Measurements from ENCODE around the gene SORCS2. TPM values are rescaled to one million over a fixed set of nuclear protein-coding genes. Genes with fewer than 3 reads are reported as not detected.

SORCS2 gene
- polyA plus RNA-seq, 3 donors, result 0.46 to 0.55 TPM; not detected in 1

DNA sequence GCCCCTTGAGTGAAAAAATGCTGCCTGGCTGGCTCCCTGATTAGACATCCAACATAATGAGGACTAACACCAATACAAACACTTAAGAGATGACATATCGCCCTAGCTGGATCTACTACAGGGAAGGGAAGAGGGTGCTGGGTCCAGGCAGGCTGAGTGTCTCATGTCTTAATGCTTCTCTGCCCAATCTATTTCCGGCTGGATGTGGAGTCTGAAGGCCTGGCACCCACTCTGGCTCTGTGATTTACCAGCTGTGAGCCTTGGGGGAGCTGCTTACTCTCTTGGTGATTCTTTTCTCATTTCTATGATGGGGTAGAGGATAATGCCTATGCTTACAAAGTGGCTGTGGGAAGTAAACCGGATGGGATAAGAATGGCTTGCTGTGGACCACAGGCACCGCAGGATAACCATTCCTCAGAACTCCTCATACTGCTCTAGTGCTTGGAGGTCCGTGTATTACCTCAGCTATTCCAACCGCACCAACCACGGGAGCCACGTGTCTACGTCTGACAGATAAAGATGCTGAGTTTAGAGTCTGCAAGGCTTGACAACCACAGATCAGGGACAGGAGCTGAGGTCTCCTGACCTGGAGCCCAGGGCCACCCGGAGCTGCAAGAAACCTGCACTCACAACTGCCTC, 585.7 kb downstream of the SORCS2 start:
- Histone ChIP-seq H2AFZ (ENCODE audit: insufficient read depth, low read depth, low read length, poor library complexity, severe bottlenecking) (no peak overlapping the region), H3K27ac (ENCODE audit: low read depth in 1 of 2, low read length in 2 of 2) (no peak overlapping the region), H3K27me3 (ENCODE audit: control insufficient read depth in 2 of 2, insufficient read depth in 2 of 2, low read length in 2 of 2) (no peaks in the 10 kb centered on the region), H3K4me2 (replicated peaks; ENCODE audit: extremely low read depth, low read length, poor library complexity, severe bottlenecking) (no peak overlapping the region), H3K36me3 (replicated peaks in 1 of 2; ENCODE audit: control insufficient read depth in 1 of 2, insufficient read depth in 2 of 2, low read length in 2 of 2) (peaks cover 0 to 5% of the 10 kb centered on the region in 2 donors), H4K20me1 (ENCODE audit: insufficient read depth, low read length) (no peaks in the 10 kb centered on the region), H3K9ac (ENCODE audit: insufficient read depth, low read length, poor library complexity, severe bottlenecking) (no peak overlapping the region), H3K4me3 (replicated peaks in 1 of 3; ENCODE audit: low read depth in 2 of 3, low read length in 3 of 3) (no peak overlapping the region), H3K79me2 (ENCODE audit: insufficient read depth, low read length) (no peaks in the 10 kb centered on the region), H3K4me1 (ENCODE audit: control insufficient read depth in 1 of 2, insufficient read depth in 2 of 2, low read length in 2 of 2) (peaks cover 6 to 9% of the 10 kb centered on the region in 2 donors), H3K9me3 (replicated peaks in 1 of 2; ENCODE audit: control insufficient read depth in 1 of 2, insufficient read depth in 1 of 2, low read length in 2 of 2) (no peaks in the 10 kb centered on the region)
- H3K27ac Mint-ChIP-seq, result no peak overlapping the region
- H3K36me3 Mint-ChIP-seq, result peaks cover 0 to 34% of the 10 kb centered on the region in 2 donors
- H3K4me1 Mint-ChIP-seq, result peaks cover 14% of the 10 kb centered on the region
- 98% methylated on average over 6 of the region's 10 CpGs for WGBS (ENCODE audit: insufficient coverage)
- intact Hi-C loops (cut with micrococcal nuclease), result no loop called here
- peaks cover 7 to 12% (median 7%) of the 10 kb centered on the region in 3 donors for H3K27me3 Mint-ChIP-seq (ENCODE audit: low read depth in 3 of 3)
- TF ChIP-seq, protein P1, sequence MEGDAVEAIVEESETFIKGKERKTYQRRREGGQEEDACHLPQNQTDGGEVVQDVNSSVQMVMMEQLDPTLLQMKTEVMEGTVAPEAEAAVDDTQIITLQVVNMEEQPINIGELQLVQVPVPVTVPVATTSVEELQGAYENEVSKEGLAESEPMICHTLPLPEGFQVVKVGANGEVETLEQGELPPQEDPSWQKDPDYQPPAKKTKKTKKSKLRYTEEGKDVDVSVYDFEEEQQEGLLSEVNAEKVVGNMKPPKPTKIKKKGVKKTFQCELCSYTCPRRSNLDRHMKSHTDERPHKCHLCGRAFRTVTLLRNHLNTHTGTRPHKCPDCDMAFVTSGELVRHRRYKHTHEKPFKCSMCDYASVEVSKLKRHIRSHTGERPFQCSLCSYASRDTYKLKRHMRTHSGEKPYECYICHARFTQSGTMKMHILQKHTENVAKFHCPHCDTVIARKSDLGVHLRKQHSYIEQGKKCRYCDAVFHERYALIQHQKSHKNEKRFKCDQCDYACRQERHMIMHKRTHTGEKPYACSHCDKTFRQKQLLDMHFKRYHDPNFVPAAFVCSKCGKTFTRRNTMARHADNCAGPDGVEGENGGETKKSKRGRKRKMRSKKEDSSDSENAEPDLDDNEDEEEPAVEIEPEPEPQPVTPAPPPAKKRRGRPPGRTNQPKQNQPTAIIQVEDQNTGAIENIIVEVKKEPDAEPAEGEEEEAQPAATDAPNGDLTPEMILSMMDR (IDR thresholded peaks at IDR 0.05), result no peak
- H3K9me3 Mint-ChIP-seq, result peaks cover 0 to 2% (median 0%) of the 10 kb centered on the region in 7 donors
- H3K4me3 Mint-ChIP-seq, result no peak overlapping the region
- no peak for DNase-seq

DNA sequence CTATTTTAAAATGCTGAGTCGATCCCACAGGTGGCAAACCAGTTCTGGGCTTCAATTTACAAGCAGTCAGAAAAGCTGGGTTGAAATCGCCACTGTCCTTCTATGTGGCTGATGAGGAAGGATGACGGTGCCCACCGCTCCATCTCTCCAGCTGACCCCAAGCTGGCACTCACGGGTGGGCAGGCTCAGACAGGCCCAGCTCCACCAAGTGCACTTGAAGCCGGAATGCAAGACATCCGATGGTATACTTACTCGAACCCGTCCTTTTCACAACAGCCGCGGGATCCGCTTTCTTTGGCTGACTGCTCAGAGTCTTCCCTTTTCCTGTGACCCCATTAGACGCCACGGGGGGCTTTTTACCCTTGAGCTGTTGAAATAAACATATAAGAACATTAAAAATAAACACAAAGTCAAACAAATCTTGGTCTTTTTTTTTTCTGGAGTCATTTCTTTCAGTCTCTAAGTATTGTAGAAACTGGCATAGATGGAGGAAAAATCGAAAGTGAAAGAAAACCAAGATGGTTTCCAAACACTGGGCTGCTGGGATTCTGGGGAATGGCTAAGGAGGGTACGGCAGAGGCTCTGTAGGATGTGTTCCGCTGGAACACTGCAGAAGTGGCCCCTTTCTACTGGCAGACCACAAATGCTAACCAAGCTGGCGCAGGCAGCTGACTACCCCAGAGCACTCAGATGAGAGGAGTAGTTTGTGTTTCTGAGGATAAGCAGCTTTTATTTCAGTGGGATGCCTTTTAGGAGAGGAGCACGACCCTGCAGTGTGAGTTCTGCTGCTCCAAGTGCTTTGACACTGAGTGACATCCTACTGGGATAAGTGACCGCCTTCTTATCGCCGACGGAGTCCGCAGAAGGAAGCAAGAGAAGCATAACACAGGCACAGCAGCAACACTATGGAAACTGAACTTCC, 586.4 kb downstream of the SORCS2 start:
- Histone ChIP-seq H3K9me3 (replicated peaks in 1 of 2; ENCODE audit: control insufficient read depth in 1 of 2, insufficient read depth in 1 of 2, low read length in 2 of 2) (no peaks in the 10 kb centered on the region), H3K4me3 (replicated peaks in 1 of 3; ENCODE audit: low read depth in 2 of 3, low read length in 3 of 3) (no peak overlapping the region), H2AFZ (ENCODE audit: insufficient read depth, low read depth, low read length, poor library complexity, severe bottlenecking) (peak overlapping the region; percentile 19), H3K27ac (ENCODE audit: low read depth in 1 of 2, low read length in 2 of 2) (no peak overlapping the region), H3K79me2 (ENCODE audit: insufficient read depth, low read length) (no peaks in the 10 kb centered on the region), H3K27me3 (ENCODE audit: control insufficient read depth in 2 of 2, insufficient read depth in 2 of 2, low read length in 2 of 2) (no peaks in the 10 kb centered on the region), H3K9ac (ENCODE audit: insufficient read depth, low read length, poor library complexity, severe bottlenecking) (no peak overlapping the region), H3K36me3 (replicated peaks in 1 of 2; ENCODE audit: control insufficient read depth in 1 of 2, insufficient read depth in 2 of 2, low read length in 2 of 2) (peaks cover 0 to 5% of the 10 kb centered on the region in 2 donors), H4K20me1 (ENCODE audit: insufficient read depth, low read length) (no peaks in the 10 kb centered on the region), H3K4me2 (replicated peaks; ENCODE audit: extremely low read depth, low read length, poor library complexity, severe bottlenecking) (no peak overlapping the region), H3K4me1 (ENCODE audit: control insufficient read depth in 1 of 2, insufficient read depth in 2 of 2, low read length in 2 of 2) (peaks cover 6 to 9% of the 10 kb centered on the region in 2 donors)
- DNase-seq, result no peak
- Mint-ChIP-seq H3K27ac (no peak overlapping the region), H3K4me1 (peaks cover 14% of the 10 kb centered on the region), H3K4me3 (peak overlapping the region in 1 of 2 donors; percentile 23), H3K27me3 (ENCODE audit: low read depth in 3 of 3) (peaks cover 7 to 8% (median 7%) of the 10 kb centered on the region in 3 donors), H3K36me3 (peaks cover 0 to 29% of the 10 kb centered on the region in 2 donors), H3K9me3 (peaks cover 0 to 3% (median 0%) of the 10 kb centered on the region in 7 donors)
- intact Hi-C loops (cut with micrococcal nuclease), result no loop called here
- TF ChIP-seq, protein P1 (IDR thresholded peaks at IDR 0.05), result no peak
- 88% methylated on average over 7 of the region's 24 CpGs for WGBS (ENCODE audit: insufficient coverage)

Measured in CD14-positive monocyte (primary cell).